IPS-18a (cell line): Measurements from ENCODE around the gene SFXN2.
A peak's percentile ranks its signal among the peaks of the same experiment; 100 is the strongest.
"Not testable (repeated sequence)": the region's sequence is repeated elsewhere in the genome, so short reads cannot be mapped to it uniquely, and the experiment has no call there.

Source experiments
- H3K27ac ChIP-seq: one replicate; pipeline ENCODE4 v1.5.1; 2013; ENCODE audit warnings: low read length
- H3K27me3 ChIP-seq: one replicate; pipeline ENCODE4 v1.6.1; 2013; ENCODE audit warnings: mild to moderate bottlenecking, low read length; ENCODE audit not compliant: control insufficient read depth, insufficient read depth
- H3K36me3 ChIP-seq: one replicate; pipeline ENCODE4 v1.6.1; 2013; ENCODE audit warnings: low read depth, low read length; ENCODE audit not compliant: control insufficient read depth
- H3K4me1 ChIP-seq: one replicate; pipeline ENCODE4 v1.6.1; 2013; ENCODE audit warnings: low read depth, low read length; ENCODE audit not compliant: control insufficient read depth
- H3K4me3 ChIP-seq: one replicate; pipeline ENCODE4 v1.5.1; 2013; ENCODE audit warnings: low read length
- H3K9ac ChIP-seq: one replicate; pipeline ENCODE4 v1.6.1; 2013; ENCODE audit warnings: mild to moderate bottlenecking, low read length, moderate library complexity
- H3K9me3 ChIP-seq: one replicate; pipeline ENCODE4 v1.6.1; 2013; ENCODE audit warnings: low read depth, low read length; ENCODE audit not compliant: control insufficient read depth

Gene SFXN2

GRCh38 chr10:102712843-102713538 lies 1.4 kb upstream of the SFXN2 start:
- H3K4me3 ChIP-seq, result peak overlapping the region; percentile 97
- no peaks in the 10 kb centered on the region for H3K27me3 ChIP-seq
- no peaks in the 10 kb centered on the region for H3K36me3 ChIP-seq
- H3K9ac ChIP-seq, result peak overlapping the region; percentile 91
- peaks cover 6% of the 10 kb centered on the region for H3K4me1 ChIP-seq
- peak overlapping the region; percentile 77 for H3K27ac ChIP-seq
- no peaks in the 10 kb centered on the region for H3K9me3 ChIP-seq

- H3K27ac ChIP-seq, result peak overlapping the region; percentile 77
- H3K27me3 ChIP-seq, result no peaks in the 10 kb centered on the region
- H3K4me3 ChIP-seq, result peak overlapping the region; percentile 97
- no peaks in the 10 kb centered on the region for H3K36me3 ChIP-seq
- H3K4me1 ChIP-seq, result peaks cover 10% of the 10 kb centered on the region
- no peaks in the 10 kb centered on the region for H3K9me3 ChIP-seq
- peak overlapping the region; percentile 91 for H3K9ac ChIP-seq
Measured at GRCh38 chr10:102713539-102713813, 960 bp upstream of the SFXN2 start.

- no peaks in the 10 kb centered on the region for H3K36me3 ChIP-seq
- peak within 1 kb of the TSS; percentile 97 for H3K4me3 ChIP-seq
- H3K9ac ChIP-seq, result peak within 1 kb of the TSS; percentile 91
- H3K27me3 ChIP-seq, result no peaks in the 10 kb centered on the region
- H3K27ac ChIP-seq, result peak within 1 kb of the TSS; percentile 88
- peaks cover 12% of the 10 kb centered on the region for H3K4me1 ChIP-seq
- H3K9me3 ChIP-seq, result no peaks in the 10 kb centered on the region
Measured at GRCh38 chr10:102713814-102714620, 419 bp upstream of the SFXN2 start, which contains the start of gene ARL3. Gene ARL3 (minus strand): TSS chr10:102714397. CDS start chr10:102714275, 122 bp downstream.

- Histone ChIP-seq H3K36me3 (peaks cover 5% of the 10 kb centered on the region), H3K27me3 (no peaks in the 10 kb centered on the region), H3K27ac (no peak overlapping the region), H3K4me3 (peak overlapping the region; percentile 97), H3K9ac (no peak overlapping the region), H3K4me1 (peaks cover 12% of the 10 kb centered on the region), H3K9me3 (no peaks in the 10 kb centered on the region)
Measured at GRCh38 chr10:102715880-102716279, 1.4 kb downstream of the SFXN2 start.

GRCh38 chr10:102716900-102717565 lies 2.6 kb downstream of the SFXN2 start:
- H3K27me3 ChIP-seq, H3K36me3 ChIP-seq, H3K27ac ChIP-seq, H3K9ac ChIP-seq, H3K4me3 ChIP-seq, H3K9me3 ChIP-seq: not testable (repeated sequence)
- peaks cover 12% of the 10 kb centered on the region for H3K4me1 ChIP-seq

DNA sequence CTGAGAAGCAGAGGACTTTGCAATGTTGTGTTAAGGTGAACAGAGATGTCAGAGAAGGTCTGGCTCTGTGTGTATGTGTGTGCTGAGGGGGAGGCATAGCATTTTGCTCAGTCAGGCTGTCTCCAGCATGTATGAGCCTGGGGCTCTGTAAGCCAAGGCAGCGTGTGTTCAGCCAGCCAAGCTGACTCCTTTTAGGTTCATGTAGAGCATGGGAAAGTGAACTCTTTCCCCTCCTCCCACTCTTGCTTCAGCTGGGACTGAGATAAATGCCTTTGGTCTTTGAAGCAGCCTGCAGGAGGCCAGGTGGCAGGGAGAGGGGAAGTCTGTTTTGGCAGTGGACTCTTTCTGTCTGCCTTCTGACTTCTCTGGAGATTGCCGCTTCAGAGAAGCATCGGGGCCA lies 3.8 kb downstream of the SFXN2 start:
- H3K27me3 ChIP-seq, result no peaks in the 10 kb centered on the region
- no peak overlapping the region for H3K9ac ChIP-seq
- H3K4me3 ChIP-seq, result no peak overlapping the region
- H3K27ac ChIP-seq, result no peak overlapping the region
- no peaks in the 10 kb centered on the region for H3K9me3 ChIP-seq
- peaks cover 12% of the 10 kb centered on the region for H3K4me1 ChIP-seq
- H3K36me3 ChIP-seq, result peaks cover 5% of the 10 kb centered on the region

DNA sequence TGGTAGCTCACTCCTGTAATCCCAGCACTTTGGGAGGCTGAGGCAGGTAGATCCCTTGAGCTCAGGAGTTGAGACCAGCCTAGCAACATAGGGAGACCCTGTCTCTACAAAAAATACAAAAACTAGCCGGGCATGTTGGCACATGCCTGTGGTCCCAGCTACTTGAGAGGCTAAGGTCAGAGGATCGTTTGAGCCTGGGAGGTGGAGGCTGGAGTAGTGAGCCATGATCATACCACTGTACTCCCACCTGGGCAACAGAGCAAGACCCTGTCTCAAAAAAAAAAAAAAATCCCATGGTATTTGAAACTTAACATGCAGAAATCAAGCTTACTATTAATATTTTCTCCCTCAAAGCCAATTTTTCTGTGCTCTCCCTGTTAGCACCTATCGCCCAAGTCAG lies 5.9 kb downstream of the SFXN2 start:
- Histone ChIP-seq H3K9ac (no peak overlapping the region), H3K9me3 (no peaks in the 10 kb centered on the region), H3K36me3 (peaks cover 5% of the 10 kb centered on the region), H3K4me3 (no peak overlapping the region), H3K27ac (no peak overlapping the region), H3K4me1 (peaks cover 12% of the 10 kb centered on the region), H3K27me3 (no peaks in the 10 kb centered on the region)

GRCh38 chr10:102720775-102721301 lies 6.4 kb downstream of the SFXN2 start:
- Histone ChIP-seq H3K36me3 (peaks cover 5% of the 10 kb centered on the region), H3K9me3 (no peaks in the 10 kb centered on the region), H3K27me3 (no peaks in the 10 kb centered on the region), H3K27ac (no peak overlapping the region), H3K9ac (no peak overlapping the region), H3K4me3 (no peak overlapping the region), H3K4me1 (peaks cover 12% of the 10 kb centered on the region)

GRCh38 chr10:102721954-102722353 lies 7.5 kb downstream of the SFXN2 start:
- H3K9me3 ChIP-seq, result no peaks in the 10 kb centered on the region
- H3K27ac ChIP-seq, result no peak overlapping the region
- no peaks in the 10 kb centered on the region for H3K27me3 ChIP-seq
- H3K4me1 ChIP-seq, result peaks cover 12% of the 10 kb centered on the region
- H3K36me3 ChIP-seq, result peaks cover 12% of the 10 kb centered on the region
- no peak overlapping the region for H3K4me3 ChIP-seq
- H3K9ac ChIP-seq, result no peak overlapping the region

GRCh38 chr10:102723989-102724388 lies 9.6 kb downstream of the SFXN2 start:
- H3K9ac ChIP-seq, result no peak overlapping the region
- peaks cover 27% of the 10 kb centered on the region for H3K36me3 ChIP-seq
- no peak overlapping the region for H3K4me3 ChIP-seq
- no peaks in the 10 kb centered on the region for H3K9me3 ChIP-seq
- no peaks in the 10 kb centered on the region for H3K27me3 ChIP-seq
- no peaks in the 10 kb centered on the region for H3K4me1 ChIP-seq
- H3K27ac ChIP-seq, result no peak overlapping the region

DNA sequence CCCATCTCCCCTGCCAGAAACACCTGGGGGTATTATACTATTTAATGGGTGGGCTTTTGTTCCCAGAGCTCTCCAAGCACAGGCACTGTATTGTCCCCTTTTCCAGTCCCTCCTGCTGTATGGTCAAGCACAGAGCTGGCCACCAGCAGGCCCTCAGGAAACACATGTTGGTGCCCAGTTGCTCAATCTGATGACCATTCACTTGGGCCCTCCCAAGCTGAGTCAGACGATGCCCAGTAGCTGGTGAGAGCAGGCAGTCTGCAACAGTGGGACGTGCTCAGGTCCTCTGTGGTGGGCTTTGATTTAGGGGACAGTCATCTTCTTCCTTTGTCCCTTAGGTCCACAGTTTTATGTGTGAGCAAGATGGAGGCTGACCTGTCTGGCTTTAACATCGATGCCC lies 11.8 kb downstream of the SFXN2 start:
- Histone ChIP-seq H3K36me3 (peaks cover 28% of the 10 kb centered on the region), H3K27me3 (no peaks in the 10 kb centered on the region), H3K4me1 (no peaks in the 10 kb centered on the region), H3K9me3 (no peaks in the 10 kb centered on the region), H3K27ac (no peak overlapping the region), H3K9ac (no peak overlapping the region), H3K4me3 (no peak overlapping the region)
